GM18517 (cell line): ENCODE data around the gene PDIA3.
"Not testable (repeated sequence)": the region's sequence is repeated elsewhere in the genome, so short reads cannot be mapped to it uniquely, and the experiment has no call there.

Experiments used
- ATAC-seq: cut with Tn5 transposase; IDR thresholded peaks from one replicate; pipeline ENCODE4 v1.9.1; 2021; ENCODE audit warnings: mild to moderate bottlenecking, moderate library complexity; ENCODE audit not compliant: unreplicated experiment

The PDIA3 gene

DNA sequence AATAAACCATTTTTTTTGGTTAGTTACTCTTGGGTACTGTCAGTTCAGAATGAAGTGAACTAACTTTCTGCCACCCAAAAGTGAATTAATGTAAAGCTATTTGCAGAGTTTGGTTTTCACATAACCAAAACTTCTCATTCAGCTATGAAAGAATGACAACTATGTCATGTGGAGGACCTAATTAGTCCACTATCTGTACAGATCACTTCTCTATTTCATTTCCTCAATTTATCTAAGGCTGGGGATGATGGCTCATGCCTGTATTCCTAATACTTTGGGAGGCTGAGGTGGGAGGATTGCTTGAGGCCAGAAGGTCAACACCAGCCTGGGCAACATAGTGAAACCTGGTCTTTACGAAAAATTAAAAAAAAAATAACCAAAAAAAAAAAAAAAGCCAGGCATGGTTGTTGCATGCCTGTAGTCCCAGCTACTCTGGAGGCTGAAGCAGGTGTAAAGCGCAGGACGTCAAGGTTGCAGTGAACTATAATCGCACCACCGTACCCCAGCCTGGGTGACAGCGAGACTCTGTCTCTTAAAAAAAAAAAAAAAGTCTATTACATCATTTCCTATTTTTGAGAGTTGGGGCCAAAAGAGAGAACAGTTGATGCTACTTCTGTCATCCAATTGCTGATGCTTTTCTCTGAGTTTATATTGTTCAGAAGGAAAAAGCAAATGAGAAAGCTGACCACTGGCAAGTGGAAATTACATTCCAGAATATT, 62.9 kb downstream of the PDIA3 start:
- peak; percentile 66 for ATAC-seq

DNA sequence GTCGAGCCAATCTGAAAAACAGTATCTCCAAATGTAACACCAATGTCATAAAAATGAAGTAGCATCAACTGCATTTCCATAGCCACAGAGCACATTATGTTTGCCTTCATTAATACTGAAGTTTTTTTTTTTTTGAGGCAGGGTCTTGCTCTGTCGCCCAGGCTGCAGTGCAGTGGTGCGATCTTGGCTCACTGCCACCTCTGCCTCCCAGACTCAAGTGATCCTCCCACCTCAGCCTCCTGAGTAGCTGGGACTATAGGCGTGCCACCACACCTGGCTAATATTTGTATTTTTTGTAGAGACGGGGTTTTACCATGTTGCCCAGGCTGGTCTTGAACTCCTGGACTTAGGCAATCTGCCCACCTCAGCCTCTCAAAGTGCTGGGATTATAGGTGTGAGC, 68.8 kb downstream of the PDIA3 start:
- ATAC-seq: not testable (repeated sequence)

DNA sequence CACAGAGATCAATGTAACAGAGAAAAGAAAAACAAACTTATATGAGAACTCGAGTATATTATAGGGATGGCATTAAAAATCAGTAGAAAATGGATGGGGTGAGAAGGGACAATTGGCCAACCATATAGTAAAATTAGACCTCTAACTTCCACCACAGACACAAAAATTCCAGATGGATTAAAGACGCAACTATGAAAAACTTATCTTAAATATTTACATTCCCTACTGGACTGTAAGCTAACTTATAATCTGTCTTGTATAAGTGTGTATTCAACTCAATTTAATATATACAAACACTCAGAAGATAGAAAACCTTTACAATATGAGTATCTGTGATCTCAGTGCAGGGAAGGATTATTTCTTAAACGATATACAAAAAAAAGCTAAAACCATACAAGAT, 75.3 kb downstream of the PDIA3 start:
- no peak for ATAC-seq
